ENCODE measurements around the gene PRRT3.

Gene PRRT3

GRCh38 chr3:9951962-9952805 is at the start of gene PRRT3:
TSS of gene PRRT3 (minus strand) at chr3:9952408. CDS start at chr3:9950115, 2,293 bp downstream.
- DNase-seq (ENCODE audit: insufficient read length, low spot score) (peak; percentile 72), FAIRE-seq (no peak)
- TF ChIP-seq POLR2A (IDR thresholded peaks at IDR 0.05; ENCODE audit: low read depth, low read length): no peak

- TF ChIP-seq POLR2A (IDR thresholded peaks at IDR 0.05; ENCODE audit: low read depth, low read length): no peak
- DNase-seq (ENCODE audit: insufficient read length, low spot score) (no peak), FAIRE-seq (no peak)
These were observed 48.5 kb upstream of the PRRT3 start for GRCh38 chr3:10000686-10001085.

- no peak for TF ChIP-seq POLR2A (IDR thresholded peaks at IDR 0.05; ENCODE audit: low read depth, low read length)
- FAIRE-seq (peak; percentile 15), DNase-seq (ENCODE audit: insufficient read length, low spot score) (no peak)
These were observed 42.1 kb upstream of the PRRT3 start for GRCh38 chr3:9994086-9994844.

GRCh38 chr3:9986230-9986725 is 34.1 kb upstream of the PRRT3 start:
- no peak for TF ChIP-seq POLR2A (IDR thresholded peaks at IDR 0.05; ENCODE audit: low read depth, low read length)
- FAIRE-seq (no peak), DNase-seq (ENCODE audit: insufficient read length, low spot score) (no peak)

- DNase-seq (ENCODE audit: insufficient read length, low spot score) (no peak), FAIRE-seq (no peak)
- TF ChIP-seq POLR2A (IDR thresholded peaks at IDR 0.05; ENCODE audit: low read depth, low read length): no peak
These were observed 28.0 kb upstream of the PRRT3 start for GRCh38 chr3:9980251-9980650.

- TF ChIP-seq POLR2A (IDR thresholded peaks at IDR 0.05; ENCODE audit: low read depth, low read length): no peak
- FAIRE-seq (no peak), DNase-seq (ENCODE audit: insufficient read length, low spot score) (no peak)
These were observed 26.6 kb upstream of the PRRT3 start for GRCh38 chr3:9978710-9979305.

- FAIRE-seq: peak; percentile 93
- DNase-seq (ENCODE audit: insufficient read length, low spot score): peak; percentile 59
- no peak for TF ChIP-seq POLR2A (IDR thresholded peaks at IDR 0.05; ENCODE audit: low read depth, low read length)
These were observed 24.8 kb upstream of the PRRT3 start for GRCh38 chr3:9976721-9977709.

- FAIRE-seq (peak; percentile 80), DNase-seq (ENCODE audit: insufficient read length, low spot score) (no peak)
- TF ChIP-seq POLR2A (IDR thresholded peaks at IDR 0.05; ENCODE audit: low read depth, low read length): no peak
These were observed 17.9 kb upstream of the PRRT3 start for GRCh38 chr3:9970020-9970652.

- DNase-seq (ENCODE audit: insufficient read length, low spot score) (no peak), FAIRE-seq (no peak)
- TF ChIP-seq POLR2A (IDR thresholded peaks at IDR 0.05; ENCODE audit: low read depth, low read length): no peak
These were observed 17.4 kb upstream of the PRRT3 start for GRCh38 chr3:9969632-9970019.

- no peak for TF ChIP-seq POLR2A (IDR thresholded peaks at IDR 0.05; ENCODE audit: low read depth, low read length)
- FAIRE-seq: no peak
These were observed 14.6 kb upstream of the PRRT3 start for GRCh38 chr3:9966841-9967240.

GRCh38 chr3:9965200-9965875 is 13.1 kb upstream of the PRRT3 start:
- no peak for TF ChIP-seq POLR2A (IDR thresholded peaks at IDR 0.05; ENCODE audit: low read depth, low read length)
- DNase-seq (ENCODE audit: insufficient read length, low spot score) (no peak), FAIRE-seq (no peak)

More at GRCh38 chr3:9966841-9967240, 14.6 kb upstream of the PRRT3 start:
- DNase-seq (ENCODE audit: insufficient read length, low spot score): no peak

GRCh38 chr3:9957214-9957613 is 5.0 kb upstream of the PRRT3 start:
- no peak for DNase-seq (ENCODE audit: insufficient read length, low spot score)
- TF ChIP-seq POLR2A (IDR thresholded peaks at IDR 0.05; ENCODE audit: low read depth, low read length): no peak
- FAIRE-seq: no peak

Data from H54 (cell line).